LNCAP (cell line): Measurements from ENCODE around the gene TRAF3IP1.

Experiments used
- TF ChIP-seq, protein P1 (sequence below): fragments of 450-650 bp; IDR thresholded peaks from 2 replicates; pipeline ENCODE4 v1.5.1; 2017; ENCODE audit warnings: mild to moderate bottlenecking

Gene TRAF3IP1

DNA sequence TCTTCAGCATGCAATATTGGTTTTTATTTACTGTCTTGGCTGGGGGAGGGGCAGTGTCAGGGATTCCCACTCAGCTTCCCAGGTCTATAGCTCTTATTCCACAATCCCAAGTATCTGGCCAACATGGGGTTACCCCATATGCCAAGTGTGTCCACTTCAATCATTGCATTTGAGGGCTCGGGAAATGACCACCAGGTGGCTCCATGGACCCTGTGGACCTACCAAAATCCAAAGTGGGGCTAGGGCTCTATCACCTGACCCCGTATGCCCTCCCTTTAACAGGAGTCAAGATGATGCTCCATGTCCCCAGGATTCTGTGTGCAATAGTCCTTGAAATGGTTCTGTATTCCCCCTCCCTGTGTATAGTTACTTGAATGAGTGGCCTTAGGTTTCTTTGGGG, 12.1 kb upstream of the TRAF3IP1 start:
- TF ChIP-seq, protein P1, sequence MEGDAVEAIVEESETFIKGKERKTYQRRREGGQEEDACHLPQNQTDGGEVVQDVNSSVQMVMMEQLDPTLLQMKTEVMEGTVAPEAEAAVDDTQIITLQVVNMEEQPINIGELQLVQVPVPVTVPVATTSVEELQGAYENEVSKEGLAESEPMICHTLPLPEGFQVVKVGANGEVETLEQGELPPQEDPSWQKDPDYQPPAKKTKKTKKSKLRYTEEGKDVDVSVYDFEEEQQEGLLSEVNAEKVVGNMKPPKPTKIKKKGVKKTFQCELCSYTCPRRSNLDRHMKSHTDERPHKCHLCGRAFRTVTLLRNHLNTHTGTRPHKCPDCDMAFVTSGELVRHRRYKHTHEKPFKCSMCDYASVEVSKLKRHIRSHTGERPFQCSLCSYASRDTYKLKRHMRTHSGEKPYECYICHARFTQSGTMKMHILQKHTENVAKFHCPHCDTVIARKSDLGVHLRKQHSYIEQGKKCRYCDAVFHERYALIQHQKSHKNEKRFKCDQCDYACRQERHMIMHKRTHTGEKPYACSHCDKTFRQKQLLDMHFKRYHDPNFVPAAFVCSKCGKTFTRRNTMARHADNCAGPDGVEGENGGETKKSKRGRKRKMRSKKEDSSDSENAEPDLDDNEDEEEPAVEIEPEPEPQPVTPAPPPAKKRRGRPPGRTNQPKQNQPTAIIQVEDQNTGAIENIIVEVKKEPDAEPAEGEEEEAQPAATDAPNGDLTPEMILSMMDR, result no peak

DNA sequence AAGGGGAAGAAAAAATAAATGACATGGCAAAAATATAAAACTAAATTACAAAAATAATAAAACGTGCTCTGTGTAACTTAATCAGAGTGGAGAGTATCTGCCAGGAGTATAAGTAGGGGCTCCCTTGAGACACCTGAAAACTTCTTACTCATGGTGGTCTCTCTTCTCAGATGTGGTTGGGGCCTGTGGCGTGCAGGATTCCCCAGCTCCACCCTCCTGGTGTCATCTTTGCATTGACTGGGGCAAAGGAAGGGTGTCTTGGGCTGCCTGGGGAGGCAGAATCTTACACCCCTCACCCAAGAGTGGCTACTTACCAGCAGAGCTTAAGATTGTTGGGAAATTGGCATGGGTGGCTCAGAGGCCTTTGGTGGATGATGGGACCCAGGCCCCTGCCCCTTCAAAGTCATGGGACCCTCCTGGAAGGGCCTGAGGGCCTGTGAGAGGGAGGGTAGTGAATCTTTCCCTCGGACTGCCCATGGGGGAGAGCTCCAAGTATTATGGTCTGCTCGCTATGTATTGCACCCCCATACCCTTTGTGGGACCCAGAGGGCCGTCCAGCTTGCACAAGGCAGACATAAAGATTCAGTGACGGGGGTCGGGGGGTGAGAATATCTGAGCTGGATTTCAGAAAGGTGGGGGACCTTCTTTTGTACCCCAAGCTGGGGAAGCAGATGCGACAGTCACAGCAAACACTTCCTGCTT, 6.9 kb upstream of the TRAF3IP1 start:
- TF ChIP-seq, protein P1, result no peak

DNA sequence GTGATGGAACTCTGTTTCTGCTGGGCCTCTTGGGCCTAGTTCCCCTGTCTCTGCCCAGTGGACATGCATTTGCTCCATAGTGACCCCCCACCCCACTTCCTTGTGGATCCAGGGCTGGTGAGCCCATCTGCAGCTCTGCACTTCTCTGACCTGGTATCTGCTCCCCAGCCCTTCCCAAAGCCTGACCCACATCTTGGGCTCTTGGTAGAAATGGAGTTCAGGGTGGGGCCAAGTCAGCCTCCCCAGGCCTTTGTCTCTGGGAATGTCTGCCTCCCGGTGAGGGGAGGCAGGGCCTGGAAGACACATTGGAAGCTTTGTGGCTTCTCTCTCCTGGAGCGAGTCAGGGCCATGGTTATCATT, 6.3 kb upstream of the TRAF3IP1 start:
- TF ChIP-seq, protein P1, result no peak

DNA sequence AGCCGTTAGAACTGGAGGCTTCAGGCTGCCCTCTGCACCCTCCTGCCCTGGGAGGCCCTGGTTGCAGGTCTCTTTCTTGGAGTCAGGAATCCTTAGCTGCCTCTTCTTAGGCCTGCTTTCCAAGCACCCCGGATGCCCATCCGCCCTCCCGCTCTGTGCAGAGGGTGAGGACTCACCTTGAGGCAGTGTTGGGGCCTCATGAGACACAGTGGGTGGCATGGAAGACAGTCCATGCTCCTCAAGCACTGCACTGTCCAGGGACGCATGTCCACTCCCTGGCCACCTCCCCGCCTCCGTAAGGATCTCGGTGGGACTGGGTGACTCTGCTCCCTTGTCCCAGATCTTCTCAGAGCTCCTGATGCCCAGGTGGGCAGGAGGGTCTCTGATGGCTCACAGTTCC, 5.7 kb upstream of the TRAF3IP1 start:
- TF ChIP-seq, protein P1, result no peak

DNA sequence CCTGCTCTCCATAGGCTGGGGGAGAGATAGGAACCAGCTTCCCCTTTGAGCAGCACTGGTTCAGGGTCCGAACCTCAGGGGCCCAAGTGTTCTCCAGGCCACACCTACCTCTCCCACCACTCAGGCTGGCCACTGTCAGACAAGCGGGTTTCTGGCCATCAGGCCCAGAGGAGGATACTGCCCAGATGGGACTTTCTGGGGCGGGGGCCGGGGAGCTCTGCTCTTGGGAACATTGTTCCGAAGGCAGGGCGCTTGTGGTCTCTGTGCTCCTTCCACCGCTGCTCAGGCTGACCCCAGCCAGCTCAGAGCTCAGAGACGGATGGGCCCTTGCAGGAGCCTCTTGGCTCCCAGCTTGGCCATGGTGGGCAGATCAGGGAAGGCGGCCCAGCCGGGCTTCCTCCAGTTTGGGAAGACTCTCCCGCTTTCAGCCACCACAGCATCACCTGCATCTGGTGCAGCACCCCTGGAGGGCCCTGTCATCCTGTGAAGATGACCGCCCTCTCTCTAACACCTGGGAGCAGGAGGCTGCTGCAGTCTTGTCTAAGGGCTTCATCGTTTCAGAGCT, 5.2 kb upstream of the TRAF3IP1 start:
- TF ChIP-seq, protein P1, result no peak

DNA sequence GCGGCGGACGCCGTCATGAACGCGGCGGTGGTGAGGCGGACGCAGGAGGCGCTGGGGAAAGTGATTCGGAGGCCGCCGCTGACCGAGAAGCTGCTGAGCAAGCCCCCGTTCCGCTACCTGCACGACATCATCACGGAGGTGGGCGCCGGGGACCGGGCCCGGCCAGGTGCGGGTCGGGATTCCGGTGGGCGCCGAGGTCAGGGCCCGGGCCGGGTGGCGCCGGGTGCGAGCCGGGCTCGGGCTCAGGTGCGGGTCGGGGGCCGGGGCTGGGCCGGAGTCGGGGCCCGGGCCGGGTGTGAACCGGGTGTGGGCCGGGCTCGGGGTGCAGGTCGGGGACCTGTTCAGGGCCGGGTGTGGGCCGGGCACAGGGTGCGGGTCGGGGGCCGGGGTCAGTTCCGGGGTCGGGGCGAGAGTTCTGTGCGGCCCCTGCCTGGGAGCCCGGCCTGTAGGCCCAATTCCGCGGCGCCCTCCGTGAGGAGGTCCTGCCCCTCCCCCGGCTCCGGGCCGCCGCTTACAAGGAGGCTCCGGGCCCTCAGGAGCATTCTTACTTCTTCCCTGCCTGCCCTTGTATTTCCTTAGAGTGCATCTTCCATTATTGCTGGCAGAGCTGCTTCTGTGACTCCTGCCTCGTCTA, 447 bp downstream of the TRAF3IP1 start:
- TF ChIP-seq, protein P1, result no peak

DNA sequence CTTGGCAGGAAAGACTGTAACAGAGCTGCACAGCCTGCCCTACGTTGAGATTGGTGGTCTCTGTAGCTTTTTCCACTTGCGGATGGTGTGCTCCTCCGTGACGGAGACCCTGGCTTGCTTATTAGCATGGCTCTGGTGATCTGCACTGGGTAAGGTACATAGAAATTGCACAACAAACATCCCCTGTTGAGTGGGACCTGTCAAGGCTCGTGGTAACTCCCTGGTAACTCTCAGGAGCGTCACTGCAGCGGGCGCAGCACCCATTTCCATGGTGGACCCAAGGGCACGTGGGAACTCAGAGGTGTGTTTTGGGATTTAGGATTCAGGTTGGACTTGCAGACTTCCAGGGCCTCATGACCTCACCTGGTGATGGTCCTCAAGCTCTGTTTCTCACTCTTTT, 1.1 kb downstream of the TRAF3IP1 start:
- TF ChIP-seq, protein P1, result no peak
